DOHH2 (cell line): ENCODE data around the gene METTL9.

ENCODE experiments used
- EZH2phosphoT487 ChIP-seq: fragments of 200-600 bp; sonication (generic); IDR thresholded peaks from 2 replicates; pipeline ENCODE4 v1.6.1; 2017; ENCODE audit warnings: borderline replicate concordance, mild to moderate bottlenecking, antibody characterized with exemption, low read length, moderate library complexity, mixed read lengths
- TF ChIP-seq, protein P1 (sequence below): fragments of 200-600 bp; sonication (generic); IDR thresholded peaks from one replicate; pipeline ENCODE4 v1.5.1; 2014; ENCODE audit warnings: antibody characterized with exemption, mild to moderate bottlenecking, low read depth, low read length; ENCODE audit not compliant: poor library complexity, severe bottlenecking

DNA sequence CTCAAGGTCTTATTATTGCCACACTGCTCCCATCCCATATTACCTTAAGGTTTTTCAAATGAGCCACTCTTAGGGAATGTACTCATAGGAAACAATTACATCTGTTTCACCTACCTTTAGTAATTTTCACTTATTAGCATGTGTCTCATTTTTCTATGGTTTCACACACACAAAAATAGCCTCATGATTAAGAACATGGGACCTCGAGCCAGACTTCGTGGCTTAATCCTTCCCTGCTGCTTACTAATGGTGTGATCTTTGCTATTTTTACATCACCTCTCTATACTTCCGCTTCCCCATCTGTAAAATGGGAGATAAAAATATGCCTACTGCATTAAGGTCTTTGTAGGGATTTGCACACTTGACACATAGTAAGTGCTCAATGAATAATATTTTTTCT lies 102.9 kb downstream of the METTL9 start:
- TF ChIP-seq, protein P1, sequence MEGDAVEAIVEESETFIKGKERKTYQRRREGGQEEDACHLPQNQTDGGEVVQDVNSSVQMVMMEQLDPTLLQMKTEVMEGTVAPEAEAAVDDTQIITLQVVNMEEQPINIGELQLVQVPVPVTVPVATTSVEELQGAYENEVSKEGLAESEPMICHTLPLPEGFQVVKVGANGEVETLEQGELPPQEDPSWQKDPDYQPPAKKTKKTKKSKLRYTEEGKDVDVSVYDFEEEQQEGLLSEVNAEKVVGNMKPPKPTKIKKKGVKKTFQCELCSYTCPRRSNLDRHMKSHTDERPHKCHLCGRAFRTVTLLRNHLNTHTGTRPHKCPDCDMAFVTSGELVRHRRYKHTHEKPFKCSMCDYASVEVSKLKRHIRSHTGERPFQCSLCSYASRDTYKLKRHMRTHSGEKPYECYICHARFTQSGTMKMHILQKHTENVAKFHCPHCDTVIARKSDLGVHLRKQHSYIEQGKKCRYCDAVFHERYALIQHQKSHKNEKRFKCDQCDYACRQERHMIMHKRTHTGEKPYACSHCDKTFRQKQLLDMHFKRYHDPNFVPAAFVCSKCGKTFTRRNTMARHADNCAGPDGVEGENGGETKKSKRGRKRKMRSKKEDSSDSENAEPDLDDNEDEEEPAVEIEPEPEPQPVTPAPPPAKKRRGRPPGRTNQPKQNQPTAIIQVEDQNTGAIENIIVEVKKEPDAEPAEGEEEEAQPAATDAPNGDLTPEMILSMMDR: no peak
- no peak for TF ChIP-seq EZH2phosphoT487
